ENCODE results near the gene DMRTC2.

DMRTC2 gene

GRCh38 chr19:41845001-41845050, at the start of gene DMRTC2:
Gene DMRTC2 (plus strand): TSS chr19:41845042. CDS start chr19:41847429, 2,387 bp downstream.
- TF ChIP-seq CTCF (conservative IDR thresholded peaks at IDR 0.05), result no peak
- peak within 1 kb of the TSS; percentile 27 for H3K27ac ChIP-seq

- TF ChIP-seq CTCF (conservative IDR thresholded peaks at IDR 0.05), result no peak
- TF ChIP-seq ZFX (IDR thresholded peaks at IDR 0.05), result no peak
- no peak within 1 kb of the TSS for H3K27ac ChIP-seq
Measured at GRCh38 chr19:41796362-41796761, 48.5 kb upstream of the DMRTC2 start, which contains the start of gene CEACAM3. Gene CEACAM3 (plus strand): TSS chr19:41796587. CDS start chr19:41796678, 91 bp downstream.

- no peak overlapping the region for H3K27ac ChIP-seq
- TF ChIP-seq CTCF (conservative IDR thresholded peaks at IDR 0.05) (no peak), ZFX (IDR thresholded peaks at IDR 0.05) (no peak)
Measured at GRCh38 chr19:41796901-41797300, 47.9 kb upstream of the DMRTC2 start.

GRCh38 chr19:41799444-41800000, 45.3 kb upstream of the DMRTC2 start:
- no peak overlapping the region for H3K27ac ChIP-seq
- no peak for TF ChIP-seq ZFX (IDR thresholded peaks at IDR 0.05)
- TF ChIP-seq CTCF (conservative IDR thresholded peaks at IDR 0.05), result no peak

- no peak overlapping the region for H3K27ac ChIP-seq
- TF ChIP-seq CTCF (conservative IDR thresholded peaks at IDR 0.05), result no peak
- no peak for TF ChIP-seq ZFX (IDR thresholded peaks at IDR 0.05)
Measured at GRCh38 chr19:41801031-41801430, 43.8 kb upstream of the DMRTC2 start.

- no peak for TF ChIP-seq CTCF (conservative IDR thresholded peaks at IDR 0.05)
- TF ChIP-seq ZFX (IDR thresholded peaks at IDR 0.05), result no peak
- no peak overlapping the region for H3K27ac ChIP-seq
Measured at GRCh38 chr19:41801792-41802211, 43.0 kb upstream of the DMRTC2 start.

GRCh38 chr19:41802770-41803169, 42.1 kb upstream of the DMRTC2 start:
- TF ChIP-seq ZFX (IDR thresholded peaks at IDR 0.05) (no peak), CTCF (conservative IDR thresholded peaks at IDR 0.05) (no peak)
- H3K27ac ChIP-seq, result no peak overlapping the region

All from C4-2B (cell line).